H9 (cell line): ENCODE results near the gene ZMYND8. TPM values are rescaled to one million over a fixed set of nuclear protein-coding genes. Genes with fewer than 3 reads are reported as not detected.
"Not testable (repeated sequence)": the region's sequence is repeated elsewhere in the genome, so short reads cannot be mapped to it uniquely, and the experiment has no call there.

Experiments
- DNase-seq: peaks from one replicate; pipeline ENCODE4 v3.0.0-alpha.2; 2017
- H2AFZ ChIP-seq: one replicate; pipeline ENCODE4 v1.6.1; 2013; ENCODE audit warnings: mild to moderate bottlenecking, low read length, control low read depth, moderate library complexity
- H2AK5ac ChIP-seq: 2 replicates; pipeline ENCODE4 v1.6.1; 2013; ENCODE audit warnings: low read length, control low read depth, mixed read lengths; ENCODE audit not compliant: insufficient read length
- H2BK120ac ChIP-seq: one replicate; pipeline ENCODE4 v1.6.1; 2013; ENCODE audit warnings: low read depth, mild to moderate bottlenecking, low read length, control low read depth, inconsistent platforms; ENCODE audit not compliant: poor library complexity, severe bottlenecking
- H2BK12ac ChIP-seq: 2 replicates; pipeline ENCODE4 v1.6.1; 2013; ENCODE audit warnings: low read length, control low read depth, mixed read lengths, low read depth; ENCODE audit not compliant: insufficient read length
- H2BK15ac ChIP-seq: 2 replicates; pipeline ENCODE4 v1.6.1; 2013; ENCODE audit warnings: low read depth, low read length, control low read depth
- H2BK20ac ChIP-seq: one replicate; pipeline ENCODE4 v1.6.1; 2013; ENCODE audit warnings: low read depth, mild to moderate bottlenecking, low read length, control low read depth, inconsistent platforms; ENCODE audit not compliant: poor library complexity, severe bottlenecking
- H2BK5ac ChIP-seq: 2 replicates; pipeline ENCODE4 v1.6.1; 2013; ENCODE audit warnings: low read length, control low read depth, mixed read lengths; ENCODE audit not compliant: insufficient read length
- H3K14ac ChIP-seq: 2 replicates; pipeline ENCODE4 v1.6.1; 2013; ENCODE audit warnings: low read length, control low read depth; ENCODE audit not compliant: insufficient read depth
- H3K18ac ChIP-seq: 2 replicates; pipeline ENCODE4 v1.6.1; 2013; ENCODE audit warnings: low read depth, mild to moderate bottlenecking, mixed read lengths, low read length, control low read depth; ENCODE audit not compliant: insufficient read length
- H3K23ac ChIP-seq: 2 replicates; pipeline ENCODE4 v1.6.1; 2013; ENCODE audit warnings: low read length, control low read depth, mixed read lengths, low read depth; ENCODE audit not compliant: insufficient read length
- H3K23me2 ChIP-seq: 2 replicates; pipeline ENCODE4 v1.6.1; 2013; ENCODE audit warnings: low read depth, mild to moderate bottlenecking, mixed read lengths, low read length, control low read depth; ENCODE audit not compliant: insufficient read length, poor library complexity, severe bottlenecking
- H3K27ac ChIP-seq: 2 replicates; pipeline ENCODE4 v1.5.1; 2013; ENCODE audit warnings: low read length, control low read depth, mixed read lengths, low read depth; ENCODE audit not compliant: insufficient read length
- H3K27me3 ChIP-seq: 2 replicates; pipeline ENCODE4 v1.6.1; 2013; ENCODE audit warnings: low read length, control low read depth, inconsistent platforms; ENCODE audit not compliant: insufficient read depth
- H3K4ac ChIP-seq: 2 replicates; pipeline ENCODE4 v1.6.1; 2013; ENCODE audit warnings: low read depth, mild to moderate bottlenecking, control low read depth, inconsistent platforms, low read length, moderate library complexity
- H3K4me1 ChIP-seq: 2 replicates; pipeline ENCODE4 v1.6.1; 2013; ENCODE audit warnings: low read length, control low read depth, inconsistent platforms; ENCODE audit not compliant: insufficient read depth
- H3K4me2 ChIP-seq: 2 replicates; pipeline ENCODE4 v1.6.1; 2013; ENCODE audit warnings: low read length, control low read depth, mixed read lengths; ENCODE audit not compliant: insufficient read length, insufficient read depth
- H3K56ac ChIP-seq: 2 replicates; pipeline ENCODE4 v1.6.1; 2013; ENCODE audit warnings: low read depth, mild to moderate bottlenecking, mixed read lengths, low read length, control low read depth; ENCODE audit not compliant: insufficient read length
- H3K79me1 ChIP-seq: 2 replicates; pipeline ENCODE4 v1.6.1; 2013; ENCODE audit warnings: low read depth, mild to moderate bottlenecking, moderate library complexity, low read length, control low read depth, inconsistent platforms; ENCODE audit not compliant: insufficient read depth, poor library complexity, severe bottlenecking
- H3K79me2 ChIP-seq: 2 replicates; pipeline ENCODE4 v1.6.1; 2013; ENCODE audit warnings: low read length, control low read depth, inconsistent platforms; ENCODE audit not compliant: insufficient read depth
- H3K9ac ChIP-seq: 2 replicates; pipeline ENCODE4 v1.6.1; 2013; ENCODE audit warnings: low read length, control low read depth, mixed read lengths; ENCODE audit not compliant: insufficient read length; ENCODE audit errors: extremely low read depth
- H3K9me3 ChIP-seq: one replicate; pipeline ENCODE4 v1.6.1; 2013; ENCODE audit warnings: low read depth, low read length, inconsistent platforms; ENCODE audit not compliant: control insufficient read depth
- H3T11ph ChIP-seq: one replicate; pipeline ENCODE4 v1.6.1; 2013; ENCODE audit warnings: mild to moderate bottlenecking, low read length, control low read depth, inconsistent platforms
- H4K20me1 ChIP-seq: one replicate; pipeline ENCODE4 v1.6.1; 2013; ENCODE audit not compliant: control insufficient read depth, insufficient read length, insufficient read depth
- H4K5ac ChIP-seq: 2 replicates; pipeline ENCODE4 v1.6.1; 2013; ENCODE audit warnings: low read depth, mild to moderate bottlenecking, mixed read lengths, low read length, control low read depth; ENCODE audit not compliant: insufficient read length
- H4K8ac ChIP-seq: replicated peaks from 2 replicates; pipeline ENCODE4 v1.6.1; 2013; ENCODE audit warnings: low read length, control low read depth, mixed read lengths, low read depth; ENCODE audit not compliant: insufficient read length
- H4K91ac ChIP-seq: 2 replicates; pipeline ENCODE4 v1.6.1; 2013; ENCODE audit warnings: low read depth, mild to moderate bottlenecking, moderate library complexity, mixed read lengths, low read length, control low read depth; ENCODE audit not compliant: insufficient read length
- H3K27ac Mint-ChIP-seq, 3 experiments: 2 replicates in 2 of 3; 3 replicates in 1 of 3; pipeline ENCODE4 v1.8.0; 2020 to 2021; ENCODE audit warnings: mixed read lengths in 3 of 3, mild to moderate bottlenecking in 1 of 3, moderate library complexity in 1 of 3
- H3K27me3 Mint-ChIP-seq: 2 replicates; pipeline ENCODE4 v1.8.0; 2021; ENCODE audit warnings: low read depth, mild to moderate bottlenecking, moderate library complexity, mixed read lengths
- H3K36me3 Mint-ChIP-seq, 3 experiments: 2 replicates in 2 of 3; 3 replicates in 1 of 3; pipeline ENCODE4 v1.8.0; 2020 to 2021; ENCODE audit warnings: low read depth in 3 of 3, mixed read lengths in 3 of 3; ENCODE audit not compliant: insufficient read depth in 1 of 3
- H3K4me1 Mint-ChIP-seq, 2 experiments: 2 replicates each; pipeline ENCODE4 v1.8.0; 2020; ENCODE audit warnings: mixed read lengths in 2 of 2
- H3K4me3 Mint-ChIP-seq, 2 experiments: 2 replicates in 1 of 2; 3 replicates in 1 of 2; pipeline ENCODE4 v1.8.0; 2020 to 2021; ENCODE audit warnings: mild to moderate bottlenecking in 2 of 2, mixed read lengths in 2 of 2, moderate library complexity in 1 of 2
- H3K9me3 Mint-ChIP-seq, 2 experiments: 2 replicates in 1 of 2; 3 replicates in 1 of 2; pipeline ENCODE4 v1.8.0; 2020; ENCODE audit warnings: mild to moderate bottlenecking in 2 of 2, mixed read lengths in 2 of 2, moderate library complexity in 1 of 2
- CTCF ChIP-seq: fragments of 200-600 bp; sonication (generic); conservative IDR thresholded peaks from 3 replicates; pipeline ENCODE4 v1.8.0; 2021; ENCODE audit warnings: antibody characterized with exemption, mild to moderate bottlenecking
- WGBS: extraction: QIAGEN DNeasy Blood & Tissue Kit; methylation state at CpG from one replicate; pipeline ENCODE4 v1.1.7; 2013; ENCODE audit warnings: missing lambda C conversion rate, low lambda C conversion rate, mixed read lengths; ENCODE audit not compliant: insufficient read length; ENCODE audit errors: extremely low coverage; 5-methylcytosine and 5-hydroxymethylcytosine counted together
- total RNA-seq: library from RNA; stranded (reverse); gene quantifications from 2 replicates; pipeline ENCODE4 v1.2.1, GENCODE V29; 2021

The ZMYND8 gene
- total RNA-seq, 1 experiment from 2014 or later = 158 TPM

GRCh38 chr20:47265214-47265613 is 91.3 kb downstream of the ZMYND8 start:
- H3K27me3 Mint-ChIP-seq = peaks cover 2% of the 10 kb centered on the region; the same call in 1 of the 2 replicates
- peaks cover 15 to 30% of the 10 kb centered on the region in 2 experiments for H3K4me1 Mint-ChIP-seq
- peaks cover 10% of the 10 kb centered on the region; the same call in 1 of the 2 replicates for H3K79me2 ChIP-seq
- H4K20me1 ChIP-seq = no peaks in the 10 kb centered on the region
- peak overlapping the region in 2 of 3 experiments; percentile 38 to 40; a peak in 2 of 7 replicates for H3K27ac Mint-ChIP-seq
- H3T11ph ChIP-seq = no peak overlapping the region
- no peaks in the 10 kb centered on the region for H3K27me3 ChIP-seq
- no peak overlapping the region for H4K91ac ChIP-seq
- H3K36me3 Mint-ChIP-seq = peaks cover 64 to 77% (median 76%) of the 10 kb centered on the region in 3 experiments
- H2AK5ac ChIP-seq = no peak overlapping the region
- no peak overlapping the region for H2AFZ ChIP-seq
- H3K9me3 ChIP-seq = no peaks in the 10 kb centered on the region
- no peak overlapping the region for H2BK12ac ChIP-seq
- H3K14ac ChIP-seq = no peak overlapping the region
- no peak overlapping the region for H2BK120ac ChIP-seq
- no peak overlapping the region for H3K56ac ChIP-seq
- H3K9me3 Mint-ChIP-seq = no peaks in the 10 kb centered on the region
- H3K18ac ChIP-seq = no peak overlapping the region
- no CpG with 5 or more reads among the region's 6 CpGs for WGBS
- TF ChIP-seq CTCF = no peak
- no peak overlapping the region for H2BK15ac ChIP-seq
- peaks cover 6% of the 10 kb centered on the region for H3K79me1 ChIP-seq
- no peaks in the 10 kb centered on the region for H3K23me2 ChIP-seq
- H2BK20ac ChIP-seq = no peak overlapping the region
- no peaks in the 10 kb centered on the region for H3K4me1 ChIP-seq
- no peak overlapping the region for H3K9ac ChIP-seq
- no peak overlapping the region for H4K8ac ChIP-seq
- H3K23ac ChIP-seq = no peak overlapping the region
- no peak overlapping the region for H4K5ac ChIP-seq
- H2BK5ac ChIP-seq = no peak overlapping the region
- H3K4me2 ChIP-seq = no peak overlapping the region
- H3K4me3 Mint-ChIP-seq = no peak overlapping the region
- H3K4ac ChIP-seq = no peak overlapping the region
- DNase-seq = no peak
- H3K27ac ChIP-seq = no peak overlapping the region

- H2BK5ac ChIP-seq, H3K9ac ChIP-seq, H3T11ph ChIP-seq, H3K27me3 Mint-ChIP-seq, H3K4me3 Mint-ChIP-seq, H3K14ac ChIP-seq, H3K4me1 ChIP-seq, H2BK15ac ChIP-seq, H4K20me1 ChIP-seq, H2BK20ac ChIP-seq, H3K9me3 ChIP-seq, H3K27me3 ChIP-seq, H4K5ac ChIP-seq, H2BK120ac ChIP-seq, DNase-seq, H3K4me2 ChIP-seq, H3K79me2 ChIP-seq, H3K79me1 ChIP-seq, H2AFZ ChIP-seq, H3K56ac ChIP-seq, H3K9me3 Mint-ChIP-seq, H3K23me2 ChIP-seq, H4K91ac ChIP-seq, H3K23ac ChIP-seq, H3K27ac ChIP-seq, H2BK12ac ChIP-seq, H3K18ac ChIP-seq, H2AK5ac ChIP-seq, H4K8ac ChIP-seq, H3K4ac ChIP-seq: not testable (repeated sequence)
- H3K27ac Mint-ChIP-seq = peak overlapping the region; percentile 28 to 84 (median 78); a peak in 6 of 7 replicates
- peaks cover 63 to 78% (median 76%) of the 10 kb centered on the region in 3 experiments for H3K36me3 Mint-ChIP-seq
- WGBS = no CpG with 5 or more reads among the region's 14 CpGs
- peaks cover 15 to 30% of the 10 kb centered on the region in 2 experiments for H3K4me1 Mint-ChIP-seq
Observed at GRCh38 chr20:47264137-47264769, 92.2 kb downstream of the ZMYND8 start.
